MM.1S (cell line): ENCODE measurements around the gene PTPN20.
"Not testable (repeated sequence)": the region's sequence is repeated elsewhere in the genome, so short reads cannot be mapped to it uniquely, and the experiment has no call there.

Experiments used
- DNase-seq: peaks from one replicate; pipeline ENCODE4 v3.0.0-alpha.2; 2015
- H2AFZ ChIP-seq: fragments of 300-600 bp; sonication (generic); 2 replicates; pipeline ENCODE4 v1.6.0; 2016; ENCODE audit warnings: antibody characterized with exemption, low read length
- H3F3A ChIP-seq: fragments of 300-600 bp; sonication (generic); 2 replicates; pipeline ENCODE4 v1.6.1; 2016; ENCODE audit warnings: mild to moderate bottlenecking, antibody characterized with exemption, low read length, moderate library complexity, mixed read lengths; ENCODE audit not compliant: insufficient read depth
- H3K27ac ChIP-seq: fragments of 300-600 bp; sonication (generic); 2 replicates; pipeline ENCODE4 v1.5.1; 2016; ENCODE audit warnings: mild to moderate bottlenecking, low read length
- H3K27me3 ChIP-seq: fragments of 300-600 bp; sonication (generic); replicated peaks from 2 replicates; pipeline ENCODE4 v1.6.0; 2016; ENCODE audit warnings: low read length; ENCODE audit not compliant: insufficient read depth
- H3K36me3 ChIP-seq: fragments of 300-600 bp; sonication (generic); replicated peaks from 2 replicates; pipeline ENCODE4 v1.6.1; 2016; ENCODE audit warnings: mild to moderate bottlenecking, low read length, mixed read lengths; ENCODE audit not compliant: insufficient read depth
- H3K4me1 ChIP-seq: fragments of 300-600 bp; sonication (generic); 2 replicates; pipeline ENCODE4 v1.6.1; 2016; ENCODE audit warnings: low read length, mixed read lengths
- H3K4me2 ChIP-seq: fragments of 300-600 bp; sonication (generic); 2 replicates; pipeline ENCODE4 v1.6.0; 2016; ENCODE audit warnings: low read depth, low read length
- H3K4me3 ChIP-seq: fragments of 300-600 bp; sonication (generic); 2 replicates; pipeline ENCODE4 v1.5.1; 2016; ENCODE audit warnings: low read length, mixed read lengths
- H3K79me2 ChIP-seq: fragments of 300-600 bp; sonication (generic); 2 replicates; pipeline ENCODE4 v1.6.1; 2016; ENCODE audit warnings: mixed run types, low read length, mixed read lengths
- H3K9ac ChIP-seq: fragments of 300-600 bp; sonication (generic); 2 replicates; pipeline ENCODE4 v1.6.1; 2016; ENCODE audit warnings: low read length, mixed read lengths
- H3K9me2 ChIP-seq: fragments of 300-600 bp; sonication (generic); replicated peaks from 2 replicates; pipeline ENCODE4 v1.6.1; 2016; ENCODE audit warnings: mild to moderate bottlenecking, low read length, mixed read lengths; ENCODE audit not compliant: insufficient read depth
- H3K9me3 ChIP-seq: fragments of 300-600 bp; sonication (generic); replicated peaks from 2 replicates; pipeline ENCODE4 v1.6.1; 2016; ENCODE audit warnings: mild to moderate bottlenecking, low read length, mixed read lengths; ENCODE audit not compliant: insufficient read depth
- H4K20me1 ChIP-seq: fragments of 300-600 bp; sonication (generic); 2 replicates; pipeline ENCODE4 v1.6.1; 2016; ENCODE audit warnings: mild to moderate bottlenecking, low read length, moderate library complexity, mixed read lengths; ENCODE audit not compliant: insufficient read depth
- CTCF ChIP-seq: fragments of 300-600 bp; sonication (generic); IDR thresholded peaks from 2 replicates; pipeline ENCODE4 v1.5.1; 2016; ENCODE audit warnings: antibody characterized with exemption, low read length, mixed read lengths
- EZH2 ChIP-seq: fragments of 300-600 bp; sonication (generic); optimal IDR thresholded peaks from 2 replicates; pipeline ENCODE3; 2017; ENCODE audit warnings: low read depth, mild to moderate bottlenecking, antibody characterized with exemption, low read length, mixed read lengths
- EZH2phosphoT487 ChIP-seq: fragments of 300-600 bp; sonication (generic); IDR thresholded peaks from 2 replicates; pipeline ENCODE4 v1.6.1; 2018; ENCODE audit warnings: antibody characterized with exemption, low read length

The PTPN20 gene

GRCh38 chr10:46967013-46967412 is 55.8 kb downstream of the PTPN20 start:
- not testable (repeated sequence) for H3K4me2 ChIP-seq, DNase-seq, H3K79me2 ChIP-seq, H2AFZ ChIP-seq, H3K9me2 ChIP-seq, H3K36me3 ChIP-seq, H4K20me1 ChIP-seq, H3K27ac ChIP-seq, H3K9ac ChIP-seq, H3K4me3 ChIP-seq, H3K9me3 ChIP-seq, H3K27me3 ChIP-seq, H3K4me1 ChIP-seq, H3F3A ChIP-seq

DNA sequence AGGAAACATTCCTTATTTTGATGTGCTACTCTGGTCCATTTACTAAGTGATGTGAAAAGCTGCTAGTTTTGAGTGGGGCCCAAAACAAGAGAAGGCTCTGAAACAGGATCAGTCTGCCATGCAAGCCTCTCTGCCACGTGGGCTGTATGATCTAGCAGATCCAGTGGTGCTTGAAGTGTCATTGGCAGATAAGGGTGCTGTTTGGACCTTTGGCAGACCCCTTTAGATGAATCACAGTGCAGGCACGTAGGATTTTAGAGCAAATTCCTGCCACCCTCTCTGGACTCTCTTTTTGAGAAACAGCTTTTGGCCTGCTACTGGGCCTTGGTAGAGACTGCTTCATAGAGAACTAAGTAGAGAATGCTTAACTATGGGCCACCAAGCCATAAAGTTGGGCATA is 69.0 kb downstream of the PTPN20 start:
- H3K9me2 ChIP-seq, H4K20me1 ChIP-seq, H3K36me3 ChIP-seq, H3K79me2 ChIP-seq, H3K4me1 ChIP-seq, H3K27ac ChIP-seq, H3K27me3 ChIP-seq, H3K9ac ChIP-seq, DNase-seq, H2AFZ ChIP-seq, H3K9me3 ChIP-seq, H3F3A ChIP-seq, H3K4me3 ChIP-seq, H3K4me2 ChIP-seq: not testable (repeated sequence)

DNA sequence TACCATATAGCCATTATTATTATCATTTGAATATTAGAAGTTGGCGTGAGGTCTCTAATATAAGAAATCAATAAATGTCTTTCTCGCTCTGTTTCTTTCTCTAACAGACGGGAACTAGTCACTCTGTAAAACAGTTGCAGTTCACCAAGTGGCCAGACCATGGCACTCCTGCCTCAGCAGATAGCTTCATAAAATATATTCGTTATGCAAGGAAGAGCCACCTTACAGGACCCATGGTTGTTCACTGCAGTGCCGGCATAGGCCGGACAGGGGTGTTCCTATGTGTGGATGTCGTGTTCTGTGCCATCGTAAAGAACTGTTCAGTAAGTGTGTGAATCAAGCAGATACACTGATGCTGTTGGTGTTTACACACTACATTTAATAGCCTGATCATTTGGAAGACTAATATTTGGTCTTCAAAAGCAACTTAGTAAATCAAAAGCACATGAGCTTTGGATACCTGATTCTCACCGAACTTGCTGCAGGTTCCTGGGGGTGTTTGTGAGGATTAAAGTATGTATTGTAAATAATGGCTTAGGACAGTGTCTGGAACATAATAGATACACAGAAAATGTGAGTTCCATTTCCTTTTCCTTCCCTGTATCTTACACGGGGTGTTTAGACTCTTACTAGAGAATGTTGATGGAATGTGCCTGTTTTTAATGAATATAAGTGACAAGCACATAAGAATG is 76.2 kb downstream of the PTPN20 start:
- not testable (repeated sequence) for H3F3A ChIP-seq, DNase-seq, H2AFZ ChIP-seq, H3K4me2 ChIP-seq, H3K27me3 ChIP-seq, H3K9me2 ChIP-seq, H3K79me2 ChIP-seq, H3K4me1 ChIP-seq, H3K9me3 ChIP-seq, H3K27ac ChIP-seq, H3K36me3 ChIP-seq, H4K20me1 ChIP-seq, H3K4me3 ChIP-seq, H3K9ac ChIP-seq

DNA sequence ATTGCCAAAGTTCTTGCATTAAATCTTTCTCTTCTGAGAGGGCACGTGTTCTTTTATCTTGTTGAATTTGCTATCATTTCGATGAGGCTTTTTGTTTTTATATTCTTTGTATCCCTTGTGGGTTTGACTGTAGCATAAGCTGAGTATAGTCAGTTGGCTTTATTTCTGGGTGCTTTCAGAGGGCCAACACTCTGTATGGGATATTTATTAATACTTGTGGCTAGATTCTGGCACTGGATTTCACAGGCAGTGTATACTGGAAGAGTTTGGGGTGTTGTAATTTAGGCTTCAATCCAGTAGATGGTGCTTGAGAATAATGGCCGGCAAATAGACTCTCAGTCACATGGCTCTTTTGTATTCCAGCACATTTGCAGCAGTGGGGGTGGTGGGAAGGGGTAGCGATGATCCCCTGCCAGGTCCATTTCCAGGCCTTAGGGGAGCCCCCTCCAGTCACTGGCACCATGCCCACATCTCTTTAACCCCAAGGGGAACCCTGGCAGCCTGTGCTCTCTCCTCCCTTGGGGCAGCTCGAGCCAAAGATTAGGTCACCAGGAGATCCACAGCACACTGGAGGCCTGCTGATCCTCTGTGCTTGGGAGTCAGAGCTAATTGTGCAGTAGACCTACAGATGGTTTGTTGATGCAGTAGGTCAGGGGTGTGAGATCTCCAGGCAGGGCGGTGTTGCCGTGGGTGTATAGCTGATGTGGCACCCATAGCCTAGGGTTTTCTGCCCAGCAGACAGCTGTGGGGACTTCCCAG is 81.8 kb downstream of the PTPN20 start:
- Histone ChIP-seq H3K9ac (no peak overlapping the region), H3K4me2 (no peak overlapping the region), H3K27ac (no peak overlapping the region), H3K36me3 (no peaks in the 10 kb centered on the region), H3K9me2 (no peaks in the 10 kb centered on the region), H3K27me3 (no peaks in the 10 kb centered on the region), H3F3A (no peaks in the 10 kb centered on the region), H2AFZ (no peak overlapping the region), H3K4me1 (no peaks in the 10 kb centered on the region), H3K79me2 (no peaks in the 10 kb centered on the region), H3K4me3 (no peak overlapping the region), H3K9me3 (no peaks in the 10 kb centered on the region), H4K20me1 (no peaks in the 10 kb centered on the region)
- DNase-seq, result peak; percentile 8
- TF ChIP-seq EZH2phosphoT487 (no peak), CTCF (peak; percentile 46)

GRCh38 chr10:46995234-46995633 is 84.0 kb downstream of the PTPN20 start:
- no peaks in the 10 kb centered on the region for H3F3A ChIP-seq
- no peak overlapping the region for H2AFZ ChIP-seq
- H3K9me2 ChIP-seq, result no peaks in the 10 kb centered on the region

More at GRCh38 chr10:46995234-46995633, 84.0 kb downstream of the PTPN20 start:
- Histone ChIP-seq H3K27me3 (no peaks in the 10 kb centered on the region), H3K4me3 (no peak overlapping the region), H3K79me2 (no peaks in the 10 kb centered on the region), H3K36me3 (no peaks in the 10 kb centered on the region), H3K9me3 (no peaks in the 10 kb centered on the region), H3K9ac (no peak overlapping the region), H3K4me2 (no peak overlapping the region), H4K20me1 (no peaks in the 10 kb centered on the region), H3K4me1 (no peaks in the 10 kb centered on the region), H3K27ac (no peak overlapping the region)
- no peak for TF ChIP-seq EZH2phosphoT487
- no peak for TF ChIP-seq EZH2
- TF ChIP-seq CTCF, result no peak
- DNase-seq, result no peak
